GM12865 (cell line): ENCODE data around the gene RDM1.

Experiments
- DNase-seq: peaks from one replicate; pipeline ENCODE4 v3.0.0; 2010; ENCODE audit warnings: low read depth
- H3K4me3 ChIP-seq: 2 replicates; pipeline ENCODE4 v1.5.1; 2011; ENCODE audit warnings: mild to moderate bottlenecking, low read depth, low read length, control low read depth
- CTCF ChIP-seq: IDR thresholded peaks from 2 replicates; pipeline ENCODE4 v1.5.1; 2011; ENCODE audit warnings: low read length, control low read depth, low read depth, inconsistent platforms; ENCODE audit not compliant: insufficient read depth; ENCODE audit errors: missing control alignments

The RDM1 gene

GRCh38 chr17:35918665-35919064, 11.9 kb downstream of the RDM1 start:
- TF ChIP-seq CTCF = no peak
- no peak overlapping the region for H3K4me3 ChIP-seq
- DNase-seq = no peak

- TF ChIP-seq CTCF = no peak
- DNase-seq = no peak
- H3K4me3 ChIP-seq = no peak overlapping the region
These were observed 12.9 kb downstream of the RDM1 start for GRCh38 chr17:35917519-35918213.

- H3K4me3 ChIP-seq = no peak overlapping the region
- no peak for DNase-seq
- TF ChIP-seq CTCF = no peak
These were observed 15.2 kb downstream of the RDM1 start for GRCh38 chr17:35915153-35915964.

DNA sequence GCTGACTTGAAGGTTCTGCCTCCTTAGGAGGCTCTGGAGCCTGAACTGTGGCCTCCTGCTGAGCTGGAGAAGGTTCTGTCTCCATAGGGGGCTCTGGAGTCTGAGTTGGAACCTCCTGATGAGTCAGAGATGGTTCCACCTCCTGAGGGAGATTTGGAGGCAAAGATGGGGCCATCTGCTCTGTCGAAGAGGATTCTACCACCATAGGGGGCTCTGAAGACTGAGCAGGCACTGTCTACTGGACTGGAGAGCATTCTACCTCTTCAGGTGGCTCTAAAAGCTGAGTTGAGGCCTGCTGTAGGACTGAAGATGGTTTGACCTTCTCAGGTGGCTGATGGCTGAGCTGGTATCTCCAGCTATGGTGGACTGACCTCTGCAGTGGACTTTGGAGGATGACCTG, 16.2 kb downstream of the RDM1 start:
- no peak overlapping the region for H3K4me3 ChIP-seq
- TF ChIP-seq CTCF = no peak
- DNase-seq = no peak

- H3K4me3 ChIP-seq = no peak overlapping the region
- no peak for TF ChIP-seq CTCF
- no peak for DNase-seq
These were observed 17.0 kb downstream of the RDM1 start for GRCh38 chr17:35913609-35914008.

DNA sequence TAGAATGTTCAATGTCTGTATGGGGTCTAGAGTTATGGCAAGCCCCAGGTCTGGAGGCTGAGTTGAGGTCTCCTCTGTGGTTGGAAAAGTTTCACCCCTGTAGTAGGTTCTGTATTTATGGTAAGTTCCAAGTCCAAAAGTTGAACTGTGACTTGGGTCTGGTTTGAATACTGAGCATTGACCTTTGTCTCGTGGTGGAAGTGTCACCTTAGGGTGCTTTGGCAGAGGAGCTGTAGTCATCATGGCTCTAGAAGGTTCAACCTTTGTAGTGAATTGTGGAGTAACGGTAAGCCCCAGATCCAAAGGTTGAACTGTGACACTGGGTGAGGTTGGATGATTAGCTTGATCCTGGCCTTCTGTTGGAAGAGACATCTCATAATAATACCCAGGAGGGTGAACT, 17.6 kb downstream of the RDM1 start:
- DNase-seq = no peak
- no peak overlapping the region for H3K4me3 ChIP-seq
- no peak for TF ChIP-seq CTCF

GRCh38 chr17:35912339-35912912, 18.1 kb downstream of the RDM1 start:
- no peak overlapping the region for H3K4me3 ChIP-seq
- TF ChIP-seq CTCF = no peak
- no peak for DNase-seq
